NK-92 (cell line): ENCODE data around the gene GNB5.
"Not testable (repeated sequence)": the region's sequence is repeated elsewhere in the genome, so short reads cannot be mapped to it uniquely, and the experiment has no call there.

ENCODE experiments used
- DNase-seq: peaks from one replicate; lab custom pipeline; 2025; ENCODE audit not compliant: unreplicated experiment; lab: John Stamatoyannopoulos, UW

The GNB5 gene

DNA sequence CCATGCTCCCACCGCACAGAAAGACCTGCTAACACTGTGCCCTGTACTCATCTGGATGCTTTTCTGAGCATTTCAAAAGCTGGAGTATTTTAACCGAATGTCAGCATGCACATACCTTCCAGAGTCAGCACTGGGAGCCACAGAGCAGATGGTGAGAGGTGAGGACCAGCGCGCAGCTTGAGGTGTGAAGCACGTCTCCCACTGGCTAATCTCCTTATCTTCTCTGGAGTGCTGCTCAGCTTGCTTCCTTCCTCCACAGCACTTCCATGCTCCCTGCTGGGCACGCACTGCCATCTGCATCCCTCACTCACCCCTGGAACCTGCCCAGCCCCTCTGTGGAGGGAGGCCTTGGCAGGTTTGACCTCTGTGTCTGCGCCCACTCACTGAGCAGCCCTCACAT is at the start of gene GNB5:
Gene GNB5 (minus strand): TSS at position 186 of the 400 bp plus-strand sequence. CDS start 6,716 bp downstream, outside the sequence.
- DNase-seq: no peak

DNA sequence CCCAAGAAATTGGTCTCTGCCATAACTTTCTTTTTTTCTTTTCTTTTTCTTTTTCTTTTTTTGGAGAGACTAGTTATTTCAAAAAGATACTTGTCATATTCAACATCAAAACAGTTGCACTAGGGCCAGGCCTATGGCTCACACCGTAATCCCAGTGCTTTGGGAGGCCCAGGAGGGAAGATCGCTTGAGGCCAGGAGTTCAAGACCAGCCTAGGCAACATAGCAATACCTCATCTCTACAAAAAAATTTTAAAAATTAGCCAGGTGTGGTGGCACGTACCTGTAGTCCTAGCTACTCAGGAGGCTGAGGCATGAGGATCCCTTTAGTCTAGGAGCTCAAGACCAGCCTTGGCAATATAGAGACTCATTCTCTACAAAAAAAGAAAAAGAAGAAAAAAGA is 49.0 kb upstream of the GNB5 start:
- no peak for DNase-seq

GRCh38 chr15:52238989-52239525 is 47.9 kb upstream of the GNB5 start:
- DNase-seq: not testable (repeated sequence)

DNA sequence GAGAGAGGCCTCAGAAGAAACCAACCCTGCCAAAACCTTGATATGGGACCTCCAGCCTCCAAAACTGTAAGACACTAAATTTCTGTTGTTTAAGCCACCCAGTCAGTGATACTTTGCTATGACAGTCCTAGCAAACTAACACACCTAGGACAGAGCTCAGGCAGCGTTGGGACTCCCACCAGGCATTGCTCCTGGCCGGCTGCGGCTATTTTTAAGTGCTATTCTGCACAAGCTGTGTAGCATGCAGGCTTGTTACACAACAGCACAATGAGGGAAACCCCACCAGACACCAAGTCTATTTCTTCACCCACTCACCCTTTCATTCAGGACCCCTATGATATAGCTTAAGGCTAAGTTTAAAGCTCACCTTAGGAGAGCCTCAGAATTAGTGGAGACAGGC is 47.0 kb upstream of the GNB5 start:
- no peak for DNase-seq

- DNase-seq: no peak
These were observed 44.8 kb upstream of the GNB5 start for GRCh38 chr15:52236013-52236412.

DNA sequence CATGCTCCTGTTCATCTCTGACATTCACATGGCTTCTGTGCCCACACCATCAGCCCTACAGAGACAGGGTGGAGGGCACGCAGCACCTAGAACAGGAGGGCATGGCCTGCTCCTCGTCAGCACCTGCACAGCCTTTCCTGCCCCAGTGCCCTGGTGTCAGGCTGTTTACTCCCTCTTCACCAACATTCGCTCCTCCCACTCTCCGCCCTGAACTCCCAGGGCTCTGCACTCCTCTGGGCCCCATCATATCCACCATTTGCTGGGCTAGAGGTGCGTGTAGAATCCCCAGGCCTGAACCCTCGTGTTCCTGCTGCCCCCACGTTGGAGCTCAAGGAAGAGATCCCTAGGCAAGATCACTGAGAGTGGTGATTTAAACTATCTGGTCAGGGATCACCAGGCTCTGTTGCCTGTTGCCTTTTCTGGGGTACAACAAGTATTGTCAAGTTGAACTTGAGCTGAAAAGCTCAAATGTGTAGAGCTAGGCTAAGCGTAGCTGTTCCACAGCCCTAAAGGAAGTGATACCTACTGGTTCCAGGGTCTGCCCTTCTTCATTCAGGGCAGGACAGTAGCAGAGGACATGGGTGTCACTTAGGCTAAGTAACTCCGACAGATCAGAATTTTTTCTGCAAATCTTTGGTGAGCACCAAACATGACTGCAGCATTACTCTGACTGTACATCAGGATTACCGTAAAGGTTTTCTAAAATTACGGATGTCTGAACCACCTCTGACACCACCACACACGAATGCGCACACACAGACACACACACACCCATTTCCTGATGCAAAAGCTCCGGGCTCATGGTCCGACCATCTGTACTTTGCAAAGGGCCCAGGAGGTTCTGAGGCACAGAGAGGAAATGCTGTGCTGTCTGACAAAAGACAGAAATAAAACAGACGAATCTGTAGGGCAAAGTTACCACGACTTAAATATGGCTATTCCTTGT is 43.7 kb upstream of the GNB5 start:
- no peak for DNase-seq

- DNase-seq: no peak
These were observed 42.2 kb upstream of the GNB5 start for GRCh38 chr15:52233405-52233804.

DNA sequence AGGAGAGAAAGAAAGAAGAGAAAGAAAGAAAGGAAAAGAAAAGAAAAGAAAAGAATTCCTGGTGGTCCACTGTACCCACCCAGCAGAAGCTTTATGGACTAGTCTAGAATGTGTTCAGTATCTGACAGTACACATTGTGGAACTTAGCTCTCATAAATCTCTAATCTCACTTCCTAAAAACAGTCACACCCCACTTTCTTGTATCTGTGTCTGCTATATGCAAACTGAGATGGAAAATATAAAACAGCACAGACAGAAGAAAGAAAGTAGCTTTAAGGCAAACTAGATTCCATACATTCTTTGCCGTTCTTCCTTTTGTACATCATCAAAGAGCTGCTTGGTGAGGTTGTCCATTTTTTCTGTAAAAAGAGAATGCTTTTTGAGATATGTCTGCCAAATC is 41.1 kb upstream of the GNB5 start:
- DNase-seq: no peak

- DNase-seq: no peak
These were observed 38.9 kb upstream of the GNB5 start for GRCh38 chr15:52230073-52230472.

DNA sequence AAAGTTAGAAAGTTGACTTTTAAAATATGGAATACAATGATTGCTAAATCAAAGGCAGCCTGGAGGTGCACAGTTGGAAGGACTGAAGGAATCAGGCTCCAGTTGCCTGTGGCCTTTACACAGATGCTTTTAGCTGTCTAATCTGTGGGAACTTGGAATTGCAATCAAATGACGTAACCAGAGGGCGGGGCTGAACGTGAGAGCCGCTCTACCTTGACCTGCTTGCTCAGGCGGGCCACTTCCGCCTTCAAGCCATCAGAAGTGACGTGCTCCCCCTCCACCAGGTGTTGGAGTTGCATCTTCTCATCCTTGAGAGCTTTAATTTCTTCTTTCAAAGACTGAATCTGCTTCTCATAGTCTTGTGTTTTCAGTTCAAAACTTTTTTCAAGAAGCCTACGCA is 37.7 kb upstream of the GNB5 start:
- no peak for DNase-seq

DNA sequence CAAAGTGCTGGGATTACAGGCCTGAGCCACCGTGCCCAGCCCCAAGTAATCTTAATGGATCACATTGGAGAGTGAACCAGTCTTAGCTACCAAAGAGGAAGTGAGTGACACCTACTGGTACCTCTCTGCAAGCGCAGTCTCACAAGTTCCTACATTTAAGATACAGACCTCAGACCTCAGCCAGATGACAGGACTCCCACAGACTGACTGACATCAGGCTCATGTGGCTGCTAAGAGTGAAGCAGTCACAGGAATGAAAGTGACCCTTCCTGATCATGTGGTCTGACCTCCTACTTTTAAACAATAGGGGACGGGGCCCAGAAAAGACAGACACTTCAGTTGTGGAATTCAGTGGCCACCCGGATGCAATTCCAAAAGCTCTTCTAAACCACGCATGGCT is 36.3 kb upstream of the GNB5 start:
- no peak for DNase-seq

DNA sequence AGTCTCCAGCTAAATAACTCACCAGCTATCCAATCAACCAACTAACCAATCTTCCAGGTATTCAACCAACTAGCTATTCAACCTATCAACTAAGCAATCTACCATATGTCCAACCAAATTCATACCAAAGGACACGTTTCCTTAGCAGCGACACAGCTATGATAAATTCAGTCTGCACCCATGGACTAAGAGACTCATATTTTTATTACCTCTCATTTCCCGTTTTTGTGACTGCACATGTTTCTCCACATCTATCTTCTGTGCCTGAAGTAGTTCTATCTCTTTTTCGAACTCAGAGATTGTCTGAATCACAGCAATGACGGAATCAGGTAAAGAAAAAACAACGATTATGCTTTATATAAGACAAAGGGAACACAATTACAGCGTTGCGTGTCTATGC is 34.0 kb upstream of the GNB5 start:
- DNase-seq: no peak

GRCh38 chr15:52224211-52224610 is 33.0 kb upstream of the GNB5 start:
- DNase-seq: no peak

GRCh38 chr15:52221730-52222129 is 30.5 kb upstream of the GNB5 start:
- no peak for DNase-seq

DNA sequence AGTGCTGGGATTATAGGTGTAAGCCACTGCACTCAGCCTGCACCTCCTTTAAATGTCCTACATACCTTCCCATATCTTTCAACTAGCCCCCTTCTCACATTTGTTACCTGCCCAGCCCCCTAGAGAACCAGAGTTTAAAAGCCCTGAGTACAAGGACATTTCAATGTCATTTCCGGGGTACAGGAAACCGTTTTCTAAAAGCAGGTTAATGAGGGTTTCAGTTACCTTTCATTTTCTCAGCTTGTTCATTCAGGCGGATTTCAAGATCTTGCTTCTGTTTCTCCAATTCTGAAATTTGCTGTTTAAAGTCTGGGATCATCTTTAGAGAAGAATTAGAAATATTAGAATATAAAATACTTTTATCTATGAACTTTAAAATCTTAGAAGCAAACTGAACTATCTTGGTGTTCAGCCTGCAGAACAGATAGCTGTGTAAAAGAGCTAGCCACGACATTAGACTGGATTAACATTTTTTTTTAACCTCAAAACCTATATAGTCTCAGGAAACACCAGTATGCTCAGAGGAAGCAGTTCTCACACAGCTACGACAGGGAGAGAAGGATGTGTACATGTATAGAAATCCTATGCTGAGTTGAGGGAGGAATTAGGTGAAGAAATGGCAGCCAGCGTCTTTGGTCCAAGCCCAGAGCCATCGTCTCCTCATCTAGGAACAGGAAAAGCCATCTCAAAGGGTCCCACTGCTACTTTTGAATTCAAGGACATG is 29.9 kb upstream of the GNB5 start:
- no peak for DNase-seq

- no peak for DNase-seq
These were observed 29.1 kb upstream of the GNB5 start for GRCh38 chr15:52220251-52220650.

DNA sequence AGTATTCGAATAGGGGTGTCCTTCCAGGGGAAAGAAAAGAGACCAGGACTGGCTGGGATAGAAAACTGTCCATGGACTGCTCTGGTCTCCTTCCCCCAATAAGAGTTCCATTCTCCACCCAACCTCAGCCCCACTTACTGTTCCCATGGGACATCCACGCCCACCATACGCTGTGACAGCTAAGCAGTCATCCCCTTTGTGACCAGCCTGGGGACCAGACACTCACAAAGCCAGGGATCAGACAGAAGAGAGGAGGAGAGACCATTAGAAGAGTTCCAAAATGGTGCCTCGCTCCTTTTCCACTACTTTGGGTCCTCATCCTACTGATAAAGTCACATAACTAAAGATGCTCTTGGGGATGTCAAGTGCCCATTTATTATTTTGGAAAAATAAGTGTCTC is 27.6 kb upstream of the GNB5 start:
- DNase-seq: no peak

GRCh38 chr15:52218371-52218770 is 27.2 kb upstream of the GNB5 start:
- no peak for DNase-seq

DNA sequence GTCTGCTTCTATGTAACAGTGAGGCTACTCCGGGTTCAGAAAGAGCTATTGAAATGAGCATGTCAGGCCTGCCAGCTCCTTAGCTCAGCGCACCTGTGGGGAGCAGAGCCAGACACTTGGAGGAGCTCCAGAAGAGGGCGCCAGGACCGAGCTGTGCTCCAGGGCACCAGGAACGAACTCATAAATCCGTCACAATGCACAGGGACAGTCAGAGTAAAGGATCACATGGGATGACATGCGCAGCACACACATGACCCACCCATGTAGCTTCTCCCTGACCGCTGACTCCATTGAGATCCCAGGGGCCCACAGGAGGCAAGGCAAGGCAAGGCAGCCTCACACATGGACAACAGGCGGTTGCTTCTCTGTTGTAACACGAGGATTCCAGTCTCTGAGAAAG is 26.0 kb upstream of the GNB5 start:
- DNase-seq: no peak

DNA sequence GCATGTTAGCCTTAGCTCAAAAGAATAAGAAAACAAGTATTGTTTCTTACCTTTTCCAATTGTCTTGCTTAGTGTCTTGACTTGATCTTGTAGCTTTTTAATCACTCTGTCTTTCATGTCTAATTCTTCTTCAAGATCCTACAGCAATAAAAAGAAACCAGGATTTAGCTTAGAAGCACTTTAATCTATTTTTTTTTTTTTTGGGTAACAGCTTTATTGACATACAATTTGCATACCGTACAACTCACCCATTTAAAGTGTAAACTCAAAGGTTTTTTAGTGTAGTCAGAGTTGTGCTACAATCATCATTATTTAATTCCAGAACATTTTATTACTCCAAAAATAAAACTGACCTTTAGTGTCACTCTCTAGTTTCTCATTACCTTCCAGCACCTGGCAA is 23.4 kb upstream of the GNB5 start:
- DNase-seq: no peak

DNA sequence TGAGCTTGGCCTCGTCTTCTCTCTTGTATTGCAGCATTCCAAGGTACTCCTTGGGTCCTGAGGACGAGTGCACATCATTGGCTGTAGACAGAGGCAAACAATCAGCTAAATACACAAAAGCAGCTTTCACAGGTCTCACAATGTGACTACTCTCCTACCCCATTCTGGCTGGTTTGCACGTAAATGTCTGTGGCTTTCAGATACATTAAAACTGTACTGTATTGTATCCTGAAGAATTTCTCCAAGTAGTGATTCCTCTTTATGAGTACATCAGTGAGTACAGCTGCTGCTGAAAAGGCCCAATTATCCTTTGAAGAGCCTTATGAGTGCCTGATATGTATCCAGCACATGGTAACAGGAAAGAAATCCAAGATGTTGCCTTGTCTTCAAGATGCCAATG is 22.0 kb upstream of the GNB5 start:
- DNase-seq: no peak
